ENCODE results near the gene ASAP2.

ASAP2 gene

DNA sequence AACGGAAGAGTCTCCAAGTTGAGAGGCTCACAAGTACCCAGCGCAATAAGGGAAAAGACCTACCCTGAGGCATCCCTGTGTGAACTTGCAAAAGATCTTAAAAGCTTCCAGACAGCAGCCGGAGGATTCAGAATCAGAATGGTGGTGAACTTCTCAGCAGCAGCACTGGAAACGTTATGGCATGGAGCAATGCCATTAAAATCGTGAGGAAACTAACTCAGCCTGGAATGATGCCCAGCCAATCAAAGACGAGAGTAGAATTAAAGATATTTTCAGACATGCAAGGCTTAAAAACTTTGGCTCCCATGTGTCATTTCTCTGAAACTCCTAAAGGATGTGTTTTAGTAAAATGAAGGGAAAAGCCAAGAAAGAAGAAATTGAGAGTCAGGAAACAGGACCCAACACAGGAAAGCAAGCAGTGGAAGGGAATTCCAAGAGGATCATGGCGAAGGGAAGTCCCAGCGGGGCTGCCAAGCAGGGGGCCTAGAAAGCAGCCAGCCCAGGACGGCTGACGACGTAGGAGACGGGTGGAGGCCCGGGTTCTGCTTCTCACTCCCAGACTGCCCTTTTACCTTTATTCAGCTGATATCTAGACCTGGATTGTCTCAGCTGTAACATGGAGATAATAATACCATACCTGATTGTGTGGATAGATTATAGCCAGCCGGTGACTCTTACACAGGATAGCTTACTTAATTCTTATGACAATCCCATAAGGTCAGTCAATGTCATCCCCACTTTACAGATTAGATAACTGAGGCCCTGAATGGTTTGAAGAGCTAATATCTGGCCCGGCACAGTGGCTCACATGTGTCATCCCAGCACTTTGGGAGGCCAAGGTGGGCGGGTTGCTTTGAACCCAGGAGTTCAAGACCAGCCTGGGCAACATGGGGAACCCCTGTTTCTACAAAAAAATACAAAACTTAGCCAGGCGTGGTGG is 92.8 kb downstream of the ASAP2 start:
- no peak overlapping the region for H3K9ac ChIP-seq (ENCODE audit: low read length in 2 of 2)
- H3K27me3 ChIP-seq (ENCODE audit: control insufficient read depth in 1 of 2, insufficient read depth in 2 of 2, low read length in 2 of 2): no peaks in the 10 kb centered on the region

DNA sequence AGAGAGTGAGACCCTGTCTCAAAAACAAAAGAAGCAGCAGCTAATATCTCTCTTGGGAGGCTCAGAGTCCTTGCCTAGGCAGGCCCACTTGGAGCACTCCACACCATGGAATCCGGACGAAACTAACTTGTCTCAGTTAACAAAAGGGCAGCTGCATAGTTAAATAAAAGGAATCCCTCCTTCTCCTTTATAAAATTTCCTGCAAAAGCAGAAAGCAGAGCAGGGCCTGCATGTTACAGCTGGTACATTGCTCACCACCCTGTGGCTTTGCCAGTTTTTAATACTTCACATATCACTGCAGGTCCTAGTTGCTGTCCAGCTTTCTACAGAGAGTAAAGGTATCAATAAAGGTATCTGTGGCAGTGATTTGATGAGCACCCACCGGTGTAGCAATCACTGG is 93.6 kb downstream of the ASAP2 start:
- Histone ChIP-seq H3K36me3 (ENCODE audit: control insufficient read depth in 2 of 2, insufficient read depth in 2 of 2, low read length in 2 of 2) (no peaks in the 10 kb centered on the region), H3K9ac (ENCODE audit: low read length in 2 of 2) (no peak overlapping the region), H3K4me1 (ENCODE audit: control insufficient read depth, insufficient read depth, low read length) (peaks cover 44% of the 10 kb centered on the region), H3K27ac (ENCODE audit: low read length) (peak overlapping the region; percentile 76), H3K9me3 (ENCODE audit: control insufficient read depth in 2 of 2, low read length in 2 of 2) (no peaks in the 10 kb centered on the region), H3K27me3 (ENCODE audit: control insufficient read depth in 1 of 2, insufficient read depth in 2 of 2, low read length in 2 of 2) (no peaks in the 10 kb centered on the region), H3K4me3 (ENCODE audit: low read length in 2 of 2) (no peak overlapping the region)

More for the DNA sequence above, 92.8 kb downstream of the ASAP2 start:
- Histone ChIP-seq H3K4me3 (ENCODE audit: low read length in 2 of 2) (no peak overlapping the region), H3K36me3 (ENCODE audit: control insufficient read depth in 2 of 2, insufficient read depth in 2 of 2, low read length in 2 of 2) (no peaks in the 10 kb centered on the region), H3K27ac (ENCODE audit: low read length) (peak overlapping the region; percentile 76), H3K4me1 (ENCODE audit: control insufficient read depth, insufficient read depth, low read length) (peaks cover 44% of the 10 kb centered on the region), H3K9me3 (ENCODE audit: control insufficient read depth in 2 of 2, low read length in 2 of 2) (no peaks in the 10 kb centered on the region)

DNA sequence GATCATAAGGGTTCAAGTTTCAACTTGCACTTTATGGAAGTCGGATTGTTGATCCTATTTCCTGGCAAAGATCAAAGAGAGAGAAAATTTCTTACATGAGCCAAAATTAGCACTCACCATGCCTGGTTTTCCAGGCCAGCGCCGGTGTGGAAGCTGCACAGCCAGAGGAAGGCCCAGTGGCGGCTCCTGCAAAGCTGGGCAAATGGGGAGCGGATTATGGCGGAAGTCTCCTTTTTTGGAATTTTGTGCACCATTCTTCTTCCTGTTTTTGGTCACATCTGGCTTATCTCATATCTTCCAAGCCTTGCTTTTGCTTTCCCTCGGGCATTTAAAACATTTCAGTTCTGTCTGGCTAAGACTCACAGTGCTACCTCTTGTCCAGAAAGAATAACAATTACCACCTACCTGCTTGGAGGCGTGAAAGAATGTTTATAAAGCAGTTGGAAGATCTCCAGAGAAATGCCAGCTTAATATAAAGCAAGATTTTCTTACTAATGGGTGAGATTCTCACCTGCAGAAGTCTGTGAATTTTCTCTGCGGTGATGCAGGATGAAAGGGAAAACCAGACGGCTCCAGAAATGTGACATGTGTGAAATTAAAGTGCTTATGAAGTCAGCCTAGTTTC is 94.3 kb downstream of the ASAP2 start:
- Histone ChIP-seq H3K36me3 (ENCODE audit: control insufficient read depth in 2 of 2, insufficient read depth in 2 of 2, low read length in 2 of 2) (no peaks in the 10 kb centered on the region), H3K27me3 (ENCODE audit: control insufficient read depth in 1 of 2, insufficient read depth in 2 of 2, low read length in 2 of 2) (no peaks in the 10 kb centered on the region), H3K4me3 (ENCODE audit: low read length in 2 of 2) (peak overlapping the region in 1 of 2 donors; percentile 22), H3K9me3 (ENCODE audit: control insufficient read depth in 2 of 2, low read length in 2 of 2) (no peaks in the 10 kb centered on the region), H3K27ac (ENCODE audit: low read length) (peak overlapping the region; percentile 76), H3K4me1 (ENCODE audit: control insufficient read depth, insufficient read depth, low read length) (peaks cover 44% of the 10 kb centered on the region), H3K9ac (ENCODE audit: low read length in 2 of 2) (no peak overlapping the region)

DNA sequence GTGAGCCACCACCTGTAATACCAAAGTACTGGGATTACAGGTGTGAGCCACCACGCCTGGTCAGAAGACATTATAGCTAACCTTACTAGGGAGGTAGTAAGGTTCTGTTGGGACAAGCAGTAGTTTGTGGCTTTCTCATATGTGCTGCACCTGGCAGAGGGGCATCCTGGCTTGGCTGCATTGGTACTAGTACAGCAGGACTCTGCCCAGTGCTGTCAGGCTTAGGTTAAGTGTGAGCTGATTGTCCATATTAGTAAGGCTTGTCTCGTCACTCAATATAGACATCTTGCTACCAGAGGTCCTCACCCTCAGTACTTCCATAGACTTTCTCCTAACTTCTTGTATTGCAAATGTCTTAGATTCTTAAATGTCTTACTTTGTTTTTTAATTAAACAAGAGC is 96.1 kb downstream of the ASAP2 start:
- peaks cover 41% of the 10 kb centered on the region for H3K4me1 ChIP-seq (ENCODE audit: control insufficient read depth, insufficient read depth, low read length)
- H3K4me3 ChIP-seq (ENCODE audit: low read length in 2 of 2): no peak overlapping the region
- H3K27me3 ChIP-seq (ENCODE audit: control insufficient read depth in 1 of 2, insufficient read depth in 2 of 2, low read length in 2 of 2): no peaks in the 10 kb centered on the region
- no peaks in the 10 kb centered on the region for H3K9me3 ChIP-seq (ENCODE audit: control insufficient read depth in 2 of 2, low read length in 2 of 2)
- H3K9ac ChIP-seq (ENCODE audit: low read length in 2 of 2): no peak overlapping the region
- H3K36me3 ChIP-seq (ENCODE audit: control insufficient read depth in 2 of 2, insufficient read depth in 2 of 2, low read length in 2 of 2): no peaks in the 10 kb centered on the region
- H3K27ac ChIP-seq (ENCODE audit: low read length): no peak overlapping the region

DNA sequence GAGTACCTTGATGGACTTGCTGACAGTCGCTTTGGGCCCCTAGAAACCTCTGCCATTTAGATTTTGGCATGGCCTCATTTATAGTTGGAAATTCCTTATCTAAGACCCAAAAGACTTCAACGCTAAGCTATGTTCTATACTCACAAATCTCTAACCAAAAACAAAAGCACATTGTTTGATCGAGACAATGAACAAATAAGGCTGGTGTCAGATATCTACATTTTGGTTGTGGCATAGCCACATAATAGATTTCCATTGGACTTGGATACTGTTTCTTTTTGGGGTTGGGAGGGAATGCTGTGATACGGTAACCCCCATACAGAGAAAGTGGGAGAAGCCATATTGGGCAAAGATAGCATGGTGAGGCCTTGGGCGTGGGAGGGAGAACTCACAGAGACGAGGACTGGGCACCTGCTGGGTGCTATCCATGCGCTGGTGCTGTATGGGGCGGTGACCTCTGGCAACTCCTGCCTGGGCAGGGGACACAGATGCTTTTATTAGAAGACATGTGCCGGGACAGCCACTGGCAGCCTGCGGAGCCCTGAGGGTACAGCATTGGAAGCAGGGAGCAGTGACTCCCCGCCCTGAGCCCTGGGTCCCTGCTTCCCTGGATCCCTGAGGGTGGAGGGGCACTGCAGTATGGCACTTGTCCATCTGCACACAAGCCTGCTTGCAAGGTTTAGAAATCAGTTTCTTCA is 97.1 kb downstream of the ASAP2 start:
- Histone ChIP-seq H3K9me3 (ENCODE audit: control insufficient read depth in 2 of 2, low read length in 2 of 2) (no peaks in the 10 kb centered on the region), H3K36me3 (ENCODE audit: control insufficient read depth in 2 of 2, insufficient read depth in 2 of 2, low read length in 2 of 2) (no peaks in the 10 kb centered on the region), H3K9ac (ENCODE audit: low read length in 2 of 2) (no peak overlapping the region), H3K4me3 (ENCODE audit: low read length in 2 of 2) (no peak overlapping the region), H3K27me3 (ENCODE audit: control insufficient read depth in 1 of 2, insufficient read depth in 2 of 2, low read length in 2 of 2) (no peaks in the 10 kb centered on the region), H3K27ac (ENCODE audit: low read length) (no peak overlapping the region), H3K4me1 (ENCODE audit: control insufficient read depth, insufficient read depth, low read length) (peaks cover 41% of the 10 kb centered on the region)

DNA sequence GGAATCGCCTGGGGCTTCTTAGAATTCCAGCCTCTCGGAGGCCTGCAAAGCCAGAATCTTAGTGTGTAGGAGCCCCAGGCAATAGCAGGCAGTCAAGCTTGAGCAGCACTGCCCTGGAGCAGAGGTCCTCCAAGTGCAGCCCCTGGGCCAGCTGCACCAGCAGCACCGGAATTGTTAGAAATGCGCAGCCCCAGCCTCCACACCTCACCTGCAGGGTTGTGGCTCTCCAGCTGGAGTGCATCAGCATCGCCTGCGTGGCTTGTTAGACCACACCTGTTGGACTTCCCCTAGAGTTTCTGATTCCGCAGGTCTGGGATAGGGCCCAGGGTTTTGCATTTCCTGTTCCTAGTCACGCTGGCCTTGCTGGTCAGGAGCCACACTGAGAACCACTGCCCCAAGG is 100.3 kb downstream of the ASAP2 start:
- H3K9ac ChIP-seq (ENCODE audit: low read length in 2 of 2): no peak overlapping the region
- no peaks in the 10 kb centered on the region for H3K36me3 ChIP-seq (ENCODE audit: control insufficient read depth in 2 of 2, insufficient read depth in 2 of 2, low read length in 2 of 2)
- no peak overlapping the region for H3K4me3 ChIP-seq (ENCODE audit: low read length in 2 of 2)
- no peaks in the 10 kb centered on the region for H3K27me3 ChIP-seq (ENCODE audit: control insufficient read depth in 1 of 2, insufficient read depth in 2 of 2, low read length in 2 of 2)
- peaks cover 52% of the 10 kb centered on the region for H3K4me1 ChIP-seq (ENCODE audit: control insufficient read depth, insufficient read depth, low read length)
- H3K9me3 ChIP-seq (ENCODE audit: control insufficient read depth in 2 of 2, low read length in 2 of 2): no peaks in the 10 kb centered on the region
- H3K27ac ChIP-seq (ENCODE audit: low read length): peak overlapping the region; percentile 71

DNA sequence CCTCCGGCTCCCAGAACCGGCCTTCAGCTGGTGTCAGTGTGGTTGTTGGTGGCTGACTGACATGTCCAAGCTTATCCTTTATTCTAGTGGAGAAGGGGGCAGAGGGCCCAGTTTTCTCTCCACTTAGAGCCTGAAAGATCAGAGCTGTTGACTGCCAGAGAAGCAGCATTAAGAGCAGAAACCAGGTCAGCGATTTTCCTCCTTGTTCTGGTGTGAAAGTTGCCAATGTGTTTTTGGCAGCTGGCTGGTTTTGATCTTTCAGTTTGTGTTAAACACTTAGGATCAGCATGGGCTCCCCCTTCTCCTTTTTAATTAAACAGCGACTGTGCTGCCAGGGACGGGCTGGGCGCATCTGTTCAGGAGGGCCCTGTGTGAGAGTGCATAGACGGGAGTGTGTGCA is 100.9 kb downstream of the ASAP2 start:
- Histone ChIP-seq H3K36me3 (ENCODE audit: control insufficient read depth in 2 of 2, insufficient read depth in 2 of 2, low read length in 2 of 2) (no peaks in the 10 kb centered on the region), H3K4me3 (ENCODE audit: low read length in 2 of 2) (peak overlapping the region in 1 of 2 donors; percentile 8), H3K9me3 (ENCODE audit: control insufficient read depth in 2 of 2, low read length in 2 of 2) (no peaks in the 10 kb centered on the region), H3K4me1 (ENCODE audit: control insufficient read depth, insufficient read depth, low read length) (peaks cover 58% of the 10 kb centered on the region), H3K9ac (ENCODE audit: low read length in 2 of 2) (peak overlapping the region in 1 of 2 donors; percentile 36), H3K27me3 (ENCODE audit: control insufficient read depth in 1 of 2, insufficient read depth in 2 of 2, low read length in 2 of 2) (no peaks in the 10 kb centered on the region), H3K27ac (ENCODE audit: low read length) (peak overlapping the region; percentile 71)

DNA sequence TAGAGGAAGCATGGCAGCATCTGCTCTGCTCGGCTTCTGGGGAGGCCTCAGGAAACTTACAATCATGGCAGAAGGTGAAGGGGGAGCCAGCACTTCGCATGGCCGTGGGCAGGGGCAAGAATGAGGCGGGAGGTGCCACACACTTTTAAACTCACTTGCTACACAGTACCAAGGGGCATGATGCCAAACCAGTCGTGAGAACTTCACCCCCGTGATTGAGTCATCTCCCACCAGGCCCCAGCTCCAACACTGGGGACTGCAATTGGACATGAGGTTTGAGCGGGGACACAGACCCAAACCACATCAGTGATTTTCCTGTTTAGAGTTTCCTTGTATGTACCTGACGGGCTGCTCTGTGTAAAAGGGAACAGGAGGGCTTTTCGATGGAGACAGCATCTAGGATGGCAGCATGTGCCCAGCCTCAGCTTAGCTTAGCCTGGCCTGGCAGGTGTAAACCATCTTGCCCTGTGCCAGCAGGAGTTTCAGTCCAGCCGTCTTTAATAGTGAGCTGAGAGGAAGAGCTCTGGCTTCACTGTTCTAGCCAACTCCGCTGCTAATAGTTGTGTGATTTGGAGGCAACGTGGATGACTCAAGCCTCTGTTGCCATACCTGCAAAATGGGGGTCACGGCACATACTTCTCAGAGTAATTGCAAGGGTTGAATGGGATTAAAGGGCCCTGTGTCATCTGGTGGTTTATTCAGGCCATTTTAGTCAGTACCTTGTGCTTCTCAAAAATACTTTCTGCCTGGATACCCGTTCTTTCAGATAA is 101.8 kb downstream of the ASAP2 start:
- no peak overlapping the region for H3K9ac ChIP-seq (ENCODE audit: low read length in 2 of 2)
- no peaks in the 10 kb centered on the region for H3K9me3 ChIP-seq (ENCODE audit: control insufficient read depth in 2 of 2, low read length in 2 of 2)
- no peaks in the 10 kb centered on the region for H3K27me3 ChIP-seq (ENCODE audit: control insufficient read depth in 1 of 2, insufficient read depth in 2 of 2, low read length in 2 of 2)
- peak overlapping the region; percentile 71 for H3K27ac ChIP-seq (ENCODE audit: low read length)
- H3K4me3 ChIP-seq (ENCODE audit: low read length in 2 of 2): no peak overlapping the region
- H3K36me3 ChIP-seq (ENCODE audit: control insufficient read depth in 2 of 2, insufficient read depth in 2 of 2, low read length in 2 of 2): no peaks in the 10 kb centered on the region
- H3K4me1 ChIP-seq (ENCODE audit: control insufficient read depth, insufficient read depth, low read length): peaks cover 60% of the 10 kb centered on the region

DNA sequence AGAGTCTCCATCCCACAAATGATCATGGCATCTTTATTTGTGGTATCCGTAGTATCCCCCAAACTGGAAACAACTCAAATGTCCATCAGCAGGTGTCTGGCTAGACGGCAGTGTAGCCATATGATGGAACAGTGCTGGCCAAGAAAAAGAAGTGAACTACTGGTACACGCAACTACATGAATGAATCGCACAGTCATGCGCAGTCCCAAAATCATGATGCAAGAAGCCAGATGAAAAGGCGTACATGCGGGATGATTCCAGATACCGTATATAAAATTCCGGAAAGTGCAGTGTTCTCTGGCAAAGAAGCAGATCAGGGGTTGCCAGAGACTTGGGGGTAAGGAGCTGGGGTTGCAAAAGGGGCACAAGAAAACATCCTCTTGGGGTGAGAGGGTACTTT is 102.5 kb downstream of the ASAP2 start:
- no peak overlapping the region for H3K27ac ChIP-seq (ENCODE audit: low read length)
- no peaks in the 10 kb centered on the region for H3K36me3 ChIP-seq (ENCODE audit: control insufficient read depth in 2 of 2, insufficient read depth in 2 of 2, low read length in 2 of 2)
- H3K27me3 ChIP-seq (ENCODE audit: control insufficient read depth in 1 of 2, insufficient read depth in 2 of 2, low read length in 2 of 2): no peaks in the 10 kb centered on the region
- peaks cover 60% of the 10 kb centered on the region for H3K4me1 ChIP-seq (ENCODE audit: control insufficient read depth, insufficient read depth, low read length)
- H3K9ac ChIP-seq (ENCODE audit: low read length in 2 of 2): no peak overlapping the region
- no peak overlapping the region for H3K4me3 ChIP-seq (ENCODE audit: low read length in 2 of 2)
- H3K9me3 ChIP-seq (ENCODE audit: control insufficient read depth in 2 of 2, low read length in 2 of 2): no peaks in the 10 kb centered on the region

DNA sequence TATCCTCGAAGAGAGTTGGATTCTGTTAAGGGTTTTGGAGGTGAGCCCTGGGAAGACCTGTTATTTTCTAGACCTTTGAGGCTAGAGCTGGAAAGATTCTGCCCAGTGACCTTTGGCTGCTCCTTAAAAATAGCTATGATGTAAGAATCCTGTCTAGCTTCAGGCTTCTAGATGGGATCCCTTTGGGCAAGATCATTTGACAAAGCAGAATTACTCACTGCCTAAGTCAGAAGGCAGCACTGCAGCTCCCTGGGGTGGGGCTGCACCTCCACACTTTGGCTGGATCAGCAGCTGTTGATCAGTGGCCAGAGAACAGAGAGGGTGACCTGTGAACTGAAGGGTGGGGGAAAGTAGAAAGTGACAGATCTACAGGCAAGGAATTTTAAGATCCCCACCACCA is 103.8 kb downstream of the ASAP2 start:
- peak overlapping the region in 1 of 2 donors; percentile 21 for H3K9ac ChIP-seq (ENCODE audit: low read length in 2 of 2)
- no peaks in the 10 kb centered on the region for H3K9me3 ChIP-seq (ENCODE audit: control insufficient read depth in 2 of 2, low read length in 2 of 2)
- peaks cover 60% of the 10 kb centered on the region for H3K4me1 ChIP-seq (ENCODE audit: control insufficient read depth, insufficient read depth, low read length)
- peak overlapping the region; percentile 81 for H3K27ac ChIP-seq (ENCODE audit: low read length)
- no peak overlapping the region for H3K4me3 ChIP-seq (ENCODE audit: low read length in 2 of 2)
- H3K36me3 ChIP-seq (ENCODE audit: control insufficient read depth in 2 of 2, insufficient read depth in 2 of 2, low read length in 2 of 2): no peaks in the 10 kb centered on the region
- H3K27me3 ChIP-seq (ENCODE audit: control insufficient read depth in 1 of 2, insufficient read depth in 2 of 2, low read length in 2 of 2): no peaks in the 10 kb centered on the region

Data from stomach smooth muscle (tissue), 2 donors.